ENCODE measurements around the gene TES.
A peak's percentile ranks its signal among the peaks of the same experiment; 100 is the strongest.

The TES gene

GRCh38 chr7:116271963-116272886 lies 61.9 kb downstream of the TES start:
- no peaks in the 10 kb centered on the region for H3K79me2 ChIP-seq (ENCODE audit: insufficient read depth, low read length)
- ATAC-seq (ENCODE audit: insufficient read depth, low read depth) (0 out of 3 replicates have a peak, but pooled peaks have one; percentile 33), DNase-seq (no peak)
- no peak overlapping the region for H2AFZ ChIP-seq (ENCODE audit: low read depth, low read length)
- no peak overlapping the region for H3K4me3 ChIP-seq (ENCODE audit: low read depth in 1 of 2, low read length in 2 of 2)
- H4K20me1 ChIP-seq (ENCODE audit: insufficient read depth, low read length), result no peaks in the 10 kb centered on the region
- H3K9me3 ChIP-seq (ENCODE audit: insufficient read depth, low read length, severe bottlenecking), result no peaks in the 10 kb centered on the region
- H3K4me1 ChIP-seq (ENCODE audit: insufficient read depth, low read length), result no peaks in the 10 kb centered on the region
- H3K9ac ChIP-seq (ENCODE audit: low read depth, low read length), result no peak overlapping the region
- no peak overlapping the region for H3K4me2 ChIP-seq (ENCODE audit: insufficient read depth, low read length)
- H3K27ac ChIP-seq (ENCODE audit: low read length), result no peak overlapping the region
- H3K36me3 ChIP-seq (ENCODE audit: insufficient read depth, low read length), result no peaks in the 10 kb centered on the region
- no peak for TF ChIP-seq EZH2 (IDR thresholded peaks at IDR 0.05; ENCODE audit: borderline replicate concordance, low read depth, low read length, severe bottlenecking)
- TF ChIP-seq CTCF (IDR thresholded peaks at IDR 0.05; ENCODE audit: borderline replicate concordance, extremely low read depth, low read length, poor library complexity, severe bottlenecking), result no peak
- peaks cover 13% of the 10 kb centered on the region for H3K27me3 ChIP-seq (ENCODE audit: insufficient read depth, low read length, poor library complexity)

- no peak overlapping the region for H3K9ac ChIP-seq (ENCODE audit: low read depth, low read length)
- ATAC-seq (ENCODE audit: insufficient read depth, low read depth) (no peak), DNase-seq (no peak)
- H2AFZ ChIP-seq (ENCODE audit: low read depth, low read length), result no peak overlapping the region
- no peaks in the 10 kb centered on the region for H3K36me3 ChIP-seq (ENCODE audit: insufficient read depth, low read length)
- H3K27me3 ChIP-seq (ENCODE audit: insufficient read depth, low read length, poor library complexity), result peaks cover 13% of the 10 kb centered on the region
- no peak overlapping the region for H3K4me2 ChIP-seq (ENCODE audit: insufficient read depth, low read length)
- H3K9me3 ChIP-seq (ENCODE audit: insufficient read depth, low read length, severe bottlenecking), result no peaks in the 10 kb centered on the region
- H3K79me2 ChIP-seq (ENCODE audit: insufficient read depth, low read length), result no peaks in the 10 kb centered on the region
- H3K4me1 ChIP-seq (ENCODE audit: insufficient read depth, low read length), result no peaks in the 10 kb centered on the region
- H3K27ac ChIP-seq (ENCODE audit: low read length), result no peak overlapping the region
- H4K20me1 ChIP-seq (ENCODE audit: insufficient read depth, low read length), result no peaks in the 10 kb centered on the region
- H3K4me3 ChIP-seq (ENCODE audit: low read depth in 1 of 2, low read length in 2 of 2), result no peak overlapping the region
- TF ChIP-seq EZH2 (IDR thresholded peaks at IDR 0.05; ENCODE audit: borderline replicate concordance, low read depth, low read length, severe bottlenecking) (no peak), CTCF (IDR thresholded peaks at IDR 0.05; ENCODE audit: borderline replicate concordance, extremely low read depth, low read length, poor library complexity, severe bottlenecking) (no peak)
Observed at GRCh38 chr7:116273283-116273917, 63.1 kb downstream of the TES start.

- ATAC-seq (ENCODE audit: insufficient read depth, low read depth), result no peak
- H3K9ac ChIP-seq (ENCODE audit: low read depth, low read length), result no peak overlapping the region
- no peak overlapping the region for H2AFZ ChIP-seq (ENCODE audit: low read depth, low read length)
- no peak overlapping the region for H3K4me3 ChIP-seq (ENCODE audit: low read depth in 1 of 2, low read length in 2 of 2)
- peaks cover 10% of the 10 kb centered on the region for H3K27me3 ChIP-seq (ENCODE audit: insufficient read depth, low read length, poor library complexity)
- H3K9me3 ChIP-seq (ENCODE audit: insufficient read depth, low read length, severe bottlenecking), result no peaks in the 10 kb centered on the region
- no peaks in the 10 kb centered on the region for H3K79me2 ChIP-seq (ENCODE audit: insufficient read depth, low read length)
- no peaks in the 10 kb centered on the region for H4K20me1 ChIP-seq (ENCODE audit: insufficient read depth, low read length)
- no peaks in the 10 kb centered on the region for H3K4me1 ChIP-seq (ENCODE audit: insufficient read depth, low read length)
- TF ChIP-seq EZH2 (IDR thresholded peaks at IDR 0.05; ENCODE audit: borderline replicate concordance, low read depth, low read length, severe bottlenecking), result no peak
- TF ChIP-seq CTCF (IDR thresholded peaks at IDR 0.05; ENCODE audit: borderline replicate concordance, extremely low read depth, low read length, poor library complexity, severe bottlenecking), result no peak
- no peak overlapping the region for H3K27ac ChIP-seq (ENCODE audit: low read length)
- H3K36me3 ChIP-seq (ENCODE audit: insufficient read depth, low read length), result no peaks in the 10 kb centered on the region
- no peak for DNase-seq
- H3K4me2 ChIP-seq (ENCODE audit: insufficient read depth, low read length), result no peak overlapping the region
Observed at GRCh38 chr7:116273918-116274301, 63.6 kb downstream of the TES start.

Measured in DND-41 (cell line).